PFSK-1 (cell line): ENCODE measurements around the gene GLS.

ENCODE experiments used
- POLR2AphosphoS5 ChIP-seq: IDR thresholded peaks from 2 replicates; pipeline ENCODE4 v1.6.1; 2012; ENCODE audit warnings: low read depth, mild to moderate bottlenecking, control low read depth, low read length, moderate library complexity
- SIN3A ChIP-seq: IDR thresholded peaks from 2 replicates; pipeline ENCODE4 v1.6.1; 2012; ENCODE audit warnings: mild to moderate bottlenecking, low read length, moderate library complexity, borderline replicate concordance; ENCODE audit not compliant: insufficient read depth
- TAF1 ChIP-seq: IDR thresholded peaks from 2 replicates; pipeline ENCODE4 v1.6.1; 2012; ENCODE audit warnings: low read length, control low read depth, borderline replicate concordance; ENCODE audit not compliant: insufficient read depth
- TF ChIP-seq, protein P1 (sequence below), 2 experiments: IDR thresholded peaks; 2 replicates each; pipeline versions ENCODE4 v1.6.1 to v1.8.0; 2011 to 2012; ENCODE audit warnings: low read depth in 2 of 2, low read length in 2 of 2, control low read depth in 1 of 2, inconsistent platforms in 1 of 2, mild to moderate bottlenecking in 1 of 2, moderate library complexity in 1 of 2; ENCODE audit not compliant: insufficient read depth in 1 of 2

GRCh38 chr2:190831941-190832340 lies 48.7 kb upstream of the GLS start:
- TF ChIP-seq SIN3A (no peak), TAF1 (no peak), POLR2AphosphoS5 (no peak)
- TF ChIP-seq, protein P1, sequence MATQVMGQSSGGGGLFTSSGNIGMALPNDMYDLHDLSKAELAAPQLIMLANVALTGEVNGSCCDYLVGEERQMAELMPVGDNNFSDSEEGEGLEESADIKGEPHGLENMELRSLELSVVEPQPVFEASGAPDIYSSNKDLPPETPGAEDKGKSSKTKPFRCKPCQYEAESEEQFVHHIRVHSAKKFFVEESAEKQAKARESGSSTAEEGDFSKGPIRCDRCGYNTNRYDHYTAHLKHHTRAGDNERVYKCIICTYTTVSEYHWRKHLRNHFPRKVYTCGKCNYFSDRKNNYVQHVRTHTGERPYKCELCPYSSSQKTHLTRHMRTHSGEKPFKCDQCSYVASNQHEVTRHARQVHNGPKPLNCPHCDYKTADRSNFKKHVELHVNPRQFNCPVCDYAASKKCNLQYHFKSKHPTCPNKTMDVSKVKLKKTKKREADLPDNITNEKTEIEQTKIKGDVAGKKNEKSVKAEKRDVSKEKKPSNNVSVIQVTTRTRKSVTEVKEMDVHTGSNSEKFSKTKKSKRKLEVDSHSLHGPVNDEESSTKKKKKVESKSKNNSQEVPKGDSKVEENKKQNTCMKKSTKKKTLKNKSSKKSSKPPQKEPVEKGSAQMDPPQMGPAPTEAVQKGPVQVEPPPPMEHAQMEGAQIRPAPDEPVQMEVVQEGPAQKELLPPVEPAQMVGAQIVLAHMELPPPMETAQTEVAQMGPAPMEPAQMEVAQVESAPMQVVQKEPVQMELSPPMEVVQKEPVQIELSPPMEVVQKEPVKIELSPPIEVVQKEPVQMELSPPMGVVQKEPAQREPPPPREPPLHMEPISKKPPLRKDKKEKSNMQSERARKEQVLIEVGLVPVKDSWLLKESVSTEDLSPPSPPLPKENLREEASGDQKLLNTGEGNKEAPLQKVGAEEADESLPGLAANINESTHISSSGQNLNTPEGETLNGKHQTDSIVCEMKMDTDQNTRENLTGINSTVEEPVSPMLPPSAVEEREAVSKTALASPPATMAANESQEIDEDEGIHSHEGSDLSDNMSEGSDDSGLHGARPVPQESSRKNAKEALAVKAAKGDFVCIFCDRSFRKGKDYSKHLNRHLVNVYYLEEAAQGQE (IDR thresholded peaks at IDR 0.05; ENCODE audit: insufficient read depth in 1 of 2, low read depth in 2 of 2, low read length in 2 of 2), result no peak
